ENCODE measurements around the gene KIAA0825.
"Not testable (repeated sequence)": the region's sequence is repeated elsewhere in the genome, so short reads cannot be mapped to it uniquely, and the experiment has no call there.

Gene KIAA0825

DNA sequence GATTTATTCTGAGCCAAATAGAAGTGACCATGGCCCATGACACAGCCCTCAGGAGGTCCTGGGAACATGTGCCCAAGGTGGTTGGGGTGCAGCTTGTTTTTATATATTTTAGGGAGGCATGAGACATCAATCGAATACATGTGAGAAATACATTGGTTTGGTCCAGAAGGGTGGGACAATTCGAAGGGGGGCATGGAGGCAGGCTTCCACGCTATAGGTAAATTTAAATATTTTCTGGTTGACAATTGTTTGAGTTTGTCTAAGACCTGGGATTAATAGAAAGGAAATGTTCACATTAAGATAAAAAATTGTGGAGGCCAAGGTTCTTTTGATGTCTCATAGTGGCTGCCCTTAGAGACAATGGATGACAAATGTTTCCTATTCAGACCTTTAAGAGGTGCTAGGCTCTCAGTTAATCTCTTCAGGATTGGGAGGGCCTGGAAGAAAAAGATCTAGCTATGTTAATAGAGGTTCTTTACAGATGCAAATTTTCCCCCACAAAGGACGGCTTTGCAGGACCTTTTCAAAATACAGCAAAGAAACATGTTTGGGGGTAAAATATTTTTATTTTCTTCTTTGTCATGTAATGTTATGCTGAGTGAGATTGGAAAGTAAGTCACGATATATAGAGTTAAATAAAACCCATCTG lies 263.4 kb downstream of the KIAA0825 start:
- H3K4me3 ChIP-seq (ENCODE audit: low read length); DNase-seq (ENCODE audit: low read depth, low spot score): not testable (repeated sequence)

DNA sequence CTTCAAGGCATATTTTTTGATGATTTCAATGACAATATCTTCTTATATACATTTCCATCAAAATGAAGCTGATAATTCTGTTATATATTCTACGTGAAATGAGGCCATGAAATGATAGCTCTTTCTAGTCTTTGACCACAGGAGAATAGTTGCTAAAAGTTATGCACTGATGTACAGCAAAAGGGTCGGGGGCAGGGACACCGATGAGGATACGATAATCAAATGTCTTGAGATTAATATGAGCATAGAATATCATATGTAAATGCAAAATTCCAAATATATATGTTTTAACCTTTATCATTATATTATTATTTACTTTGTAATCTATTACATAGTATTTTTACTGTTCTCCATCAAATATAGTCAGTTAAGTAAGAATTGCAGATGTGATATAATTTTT lies 264.8 kb downstream of the KIAA0825 start:
- no peak for DNase-seq (ENCODE audit: low read depth, low spot score)
- no peak overlapping the region for H3K4me3 ChIP-seq (ENCODE audit: low read length)

DNA sequence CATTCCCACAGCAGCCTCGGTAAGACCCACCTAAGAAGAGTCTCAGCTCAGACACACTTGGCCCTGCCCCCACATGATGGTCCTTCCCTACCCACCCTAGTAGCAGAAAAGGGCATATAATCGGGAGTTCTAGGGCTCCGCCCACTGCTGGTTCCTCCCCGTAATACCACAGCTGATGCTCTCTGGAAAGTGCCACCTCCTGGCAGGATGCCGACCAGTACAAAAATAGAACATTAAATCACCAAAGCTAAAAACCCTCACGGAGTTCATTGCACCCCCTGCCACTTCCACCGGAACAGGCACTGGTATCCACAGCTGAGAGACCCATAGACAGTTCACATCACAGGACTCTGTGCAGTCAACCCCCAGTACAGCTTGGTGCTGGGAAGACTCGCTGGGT lies 271.3 kb downstream of the KIAA0825 start:
- DNase-seq (ENCODE audit: low read depth, low spot score) = no peak
- no peak overlapping the region for H3K4me3 ChIP-seq (ENCODE audit: low read length)

DNA sequence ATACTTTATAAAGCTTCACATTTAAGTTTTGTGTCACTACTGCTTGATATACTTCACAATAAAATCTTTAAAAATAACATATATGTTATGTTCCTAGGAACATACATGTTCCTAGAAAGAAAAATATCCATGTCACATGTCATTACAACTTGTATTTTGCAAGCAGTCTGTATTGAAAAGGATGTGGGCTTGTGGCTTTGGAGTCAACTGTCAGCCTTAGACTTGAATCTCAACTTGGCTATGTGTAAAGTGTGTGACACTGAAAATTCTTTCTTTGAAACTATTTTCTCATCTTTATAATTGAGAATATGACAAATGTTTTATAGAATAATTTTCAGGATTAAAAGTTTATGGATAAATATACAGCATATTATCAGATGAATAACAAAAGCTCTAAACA lies 273.1 kb downstream of the KIAA0825 start:
- H3K4me3 ChIP-seq (ENCODE audit: low read length) = no peak overlapping the region
- peak; percentile 83 for DNase-seq (ENCODE audit: low read depth, low spot score)

DNA sequence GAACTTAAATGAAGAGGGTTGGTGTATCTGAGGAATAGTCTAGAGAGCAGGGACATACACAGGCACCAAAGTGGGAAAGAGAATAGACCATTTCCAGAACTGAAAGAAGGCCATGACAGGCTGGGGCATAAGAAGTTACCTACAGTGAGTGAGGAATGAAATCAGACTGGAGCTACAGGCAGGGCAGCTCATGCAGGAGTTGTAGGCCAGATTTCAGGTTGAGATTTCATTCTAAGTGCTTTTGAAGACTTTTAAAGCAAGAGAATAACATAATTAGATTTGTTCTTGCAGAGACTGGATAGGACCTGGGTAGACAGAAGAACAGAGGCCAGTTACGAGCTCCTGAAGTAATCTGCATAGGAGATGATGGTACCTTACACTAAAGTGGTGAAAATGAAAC lies 280.8 kb downstream of the KIAA0825 start:
- DNase-seq (ENCODE audit: low read depth, low spot score) = no peak
- no peak overlapping the region for H3K4me3 ChIP-seq (ENCODE audit: low read length)

DNA sequence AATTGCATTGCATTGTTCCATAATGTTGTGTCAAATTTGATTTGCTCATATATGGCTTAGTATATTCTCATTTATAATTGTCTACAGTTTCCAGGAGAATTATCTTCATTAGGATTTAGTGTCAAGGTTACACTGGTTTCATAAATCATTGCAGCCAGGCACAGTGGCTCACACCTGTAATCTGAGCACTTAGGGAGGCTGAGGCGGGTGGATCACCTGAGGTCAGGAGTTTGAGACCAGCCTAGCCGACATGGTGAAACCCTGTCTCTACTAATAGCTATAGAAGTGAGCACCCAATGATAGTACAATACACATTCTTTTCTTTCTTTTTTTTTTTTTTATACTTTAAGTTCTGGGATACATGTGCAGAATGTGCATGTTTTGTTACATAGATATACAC lies 282.5 kb downstream of the KIAA0825 start:
- no peak for DNase-seq (ENCODE audit: low read depth, low spot score)
- H3K4me3 ChIP-seq (ENCODE audit: low read length) = no peak overlapping the region

DNA sequence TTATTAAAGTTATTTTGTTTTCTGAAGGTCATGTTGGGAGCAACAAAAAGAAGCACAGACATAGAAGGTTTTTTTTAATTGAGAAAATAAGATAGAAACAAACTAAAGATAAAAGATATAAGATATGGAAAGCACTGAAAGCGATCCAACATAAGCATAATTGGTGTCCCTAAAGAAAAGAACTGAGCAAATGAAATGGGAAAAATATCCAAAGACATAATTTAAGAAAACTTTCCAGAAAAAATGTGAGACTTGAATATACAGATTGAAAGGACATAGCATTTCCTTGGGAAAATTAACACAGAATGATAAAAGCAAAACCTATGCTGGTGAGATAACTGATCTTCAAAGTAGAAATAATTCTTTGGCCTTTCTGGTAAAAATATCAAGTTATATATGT lies 289.3 kb downstream of the KIAA0825 start:
- no peak overlapping the region for H3K4me3 ChIP-seq (ENCODE audit: low read length)
- DNase-seq (ENCODE audit: low read depth, low spot score) = no peak

DNA sequence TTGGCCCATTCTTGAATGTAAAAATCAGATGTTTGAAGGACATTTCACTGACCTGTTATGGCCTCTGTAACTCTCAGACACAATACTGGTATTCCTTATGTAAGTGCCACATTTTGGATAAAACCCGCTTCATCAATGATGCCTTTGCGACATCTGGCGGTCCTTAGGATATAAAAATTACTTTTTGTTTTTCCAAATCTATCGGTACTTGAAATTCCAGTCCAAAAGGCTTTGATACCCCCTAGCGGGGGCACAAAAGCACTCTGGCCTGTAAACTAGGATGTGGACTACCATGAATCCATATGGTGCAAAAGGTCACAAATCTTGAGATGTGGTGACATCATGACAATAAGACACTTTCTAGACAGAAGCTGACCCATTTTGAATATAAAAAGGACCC lies 291.8 kb downstream of the KIAA0825 start:
- no peak overlapping the region for H3K4me3 ChIP-seq (ENCODE audit: low read length)
- no peak for DNase-seq (ENCODE audit: low read depth, low spot score)

DNA sequence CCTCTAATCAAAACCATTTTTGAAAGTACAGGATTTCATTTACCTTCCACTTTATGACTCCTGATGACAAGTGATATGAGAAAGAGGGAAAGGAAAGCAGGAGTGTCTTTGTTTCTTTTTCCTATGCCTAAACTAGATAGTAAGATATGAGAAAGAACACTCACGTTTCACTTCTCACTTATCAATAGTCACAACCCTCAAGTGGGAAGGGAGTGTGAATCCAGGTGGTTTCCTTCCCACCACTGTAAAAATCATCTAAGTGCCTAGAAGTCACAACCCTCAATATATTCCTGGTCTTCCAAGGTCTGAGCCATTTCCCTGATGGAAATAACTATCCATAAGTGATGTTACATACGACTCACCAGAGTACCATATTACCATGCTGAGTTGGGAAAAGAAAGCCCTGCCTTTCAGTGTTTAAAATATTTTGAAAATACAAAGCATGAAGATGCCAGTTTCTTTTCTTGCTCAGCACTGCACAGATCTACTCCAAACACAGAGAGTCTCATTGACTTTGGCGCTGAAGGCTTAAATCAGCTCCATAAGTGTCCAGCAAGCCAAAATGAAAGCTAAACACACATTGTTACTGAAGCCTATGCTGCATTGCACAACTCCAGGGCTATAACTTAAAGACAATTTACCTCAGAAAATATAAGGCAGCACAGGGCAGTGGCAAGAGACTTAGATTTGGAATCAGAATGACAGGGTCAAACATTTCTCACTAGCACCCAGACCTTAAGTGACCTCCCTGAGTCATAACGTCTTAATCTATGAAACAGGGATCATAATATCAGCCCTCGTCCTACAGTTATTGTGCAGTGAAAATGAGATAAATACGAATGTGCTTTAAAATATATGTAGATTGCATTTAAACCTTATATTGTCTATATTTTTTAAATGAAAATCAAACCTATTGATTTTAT lies 301.2 kb downstream of the KIAA0825 start:
- H3K4me3 ChIP-seq (ENCODE audit: low read length) = no peak overlapping the region
- DNase-seq (ENCODE audit: low read depth, low spot score) = no peak

DNA sequence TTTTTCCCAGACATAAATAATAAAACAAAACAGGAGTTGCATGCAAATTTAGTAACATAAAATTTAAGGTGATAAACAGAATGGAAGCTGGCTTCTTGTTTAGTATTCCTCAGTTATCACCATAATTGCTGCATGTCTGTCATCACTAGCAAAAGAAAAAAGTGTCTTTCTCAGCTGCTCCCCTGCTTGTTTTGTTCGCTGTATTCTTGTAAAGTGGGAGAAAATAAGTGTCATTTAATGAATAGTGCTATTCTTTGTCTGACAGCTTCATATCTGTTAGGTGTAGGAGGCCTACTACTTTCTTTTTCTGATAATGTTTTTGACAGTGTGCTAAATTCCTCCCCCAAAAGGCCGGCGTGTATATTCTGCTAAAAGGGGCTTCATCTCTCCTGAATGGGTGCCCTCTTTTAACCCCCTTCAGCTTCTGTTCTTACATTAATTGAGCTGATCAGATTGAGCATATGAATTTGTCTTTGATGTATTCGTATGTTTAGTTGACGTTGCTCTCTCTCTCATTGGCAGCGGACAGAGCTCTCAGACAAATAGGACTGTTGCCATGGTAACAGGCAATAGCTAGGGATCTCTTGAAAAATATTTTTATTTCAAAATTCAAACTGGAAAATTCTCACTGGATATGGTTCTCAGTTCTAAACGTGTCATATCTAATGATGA lies 303.8 kb downstream of the KIAA0825 start:
- no peak overlapping the region for H3K4me3 ChIP-seq (ENCODE audit: low read length)
- no peak for DNase-seq (ENCODE audit: low read depth, low spot score)

DNA sequence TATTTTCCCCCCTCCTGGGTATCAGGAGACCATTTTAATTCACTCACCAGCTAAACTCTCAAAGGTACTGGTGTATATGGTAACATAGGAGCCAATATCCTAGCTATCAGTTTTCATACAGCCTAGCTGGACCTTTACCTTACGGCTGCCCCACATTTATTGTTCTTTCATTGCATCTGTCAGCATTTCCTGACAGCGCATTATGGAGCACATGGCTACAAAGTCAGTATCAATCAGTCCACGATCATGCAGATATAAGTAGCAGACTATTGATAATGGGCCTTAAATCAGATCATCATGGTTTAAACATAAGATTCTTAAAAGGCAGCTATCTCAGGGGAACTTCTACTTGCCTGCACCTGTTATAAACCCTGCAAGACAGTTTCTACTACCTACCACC lies 304.7 kb downstream of the KIAA0825 start:
- no peak overlapping the region for H3K4me3 ChIP-seq (ENCODE audit: low read length)

DNA sequence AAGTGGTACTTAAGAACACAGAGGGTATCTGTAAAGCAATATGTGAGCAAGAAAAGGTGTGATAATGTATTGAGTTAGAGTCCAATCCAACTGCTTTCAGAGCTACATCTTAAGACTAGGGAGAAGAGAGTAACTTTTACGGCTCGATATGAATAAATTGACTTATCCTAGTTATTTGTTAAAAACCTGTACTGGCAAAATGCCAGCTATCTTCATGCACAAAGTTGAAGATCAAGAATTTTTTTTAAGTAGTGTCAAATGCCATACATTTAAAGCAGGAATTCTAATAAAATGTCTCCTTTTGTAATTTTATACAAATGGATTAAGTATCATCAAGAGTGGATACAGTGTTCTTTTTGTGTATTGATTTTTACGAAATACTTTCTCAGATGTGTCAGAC lies 305.2 kb downstream of the KIAA0825 start:
- DNase-seq (ENCODE audit: low read depth, low spot score) = no peak
- no peak overlapping the region for H3K4me3 ChIP-seq (ENCODE audit: low read length)

More for the DNA sequence above, 304.7 kb downstream of the KIAA0825 start:
- no peak for DNase-seq (ENCODE audit: low read depth, low spot score)

DNA sequence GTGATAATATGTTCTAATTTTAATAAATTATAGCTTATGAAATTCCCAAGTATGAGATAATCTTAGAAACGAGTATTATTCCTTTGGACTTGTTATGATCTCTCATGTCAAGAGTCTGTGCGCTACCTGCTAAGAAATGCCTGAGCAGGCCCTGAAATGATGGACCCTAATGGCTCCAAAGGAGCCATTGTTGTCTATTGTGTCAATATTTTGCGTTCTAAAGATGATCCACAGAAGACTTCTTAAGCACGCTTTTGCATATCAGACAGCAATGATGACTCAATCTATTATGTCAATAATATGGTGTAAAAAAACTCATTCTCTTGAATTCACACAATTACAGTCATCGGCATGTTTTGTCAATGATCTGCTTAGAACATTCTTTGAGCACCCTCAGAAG lies 306.1 kb downstream of the KIAA0825 start:
- no peak overlapping the region for H3K4me3 ChIP-seq (ENCODE audit: low read length)

DNA sequence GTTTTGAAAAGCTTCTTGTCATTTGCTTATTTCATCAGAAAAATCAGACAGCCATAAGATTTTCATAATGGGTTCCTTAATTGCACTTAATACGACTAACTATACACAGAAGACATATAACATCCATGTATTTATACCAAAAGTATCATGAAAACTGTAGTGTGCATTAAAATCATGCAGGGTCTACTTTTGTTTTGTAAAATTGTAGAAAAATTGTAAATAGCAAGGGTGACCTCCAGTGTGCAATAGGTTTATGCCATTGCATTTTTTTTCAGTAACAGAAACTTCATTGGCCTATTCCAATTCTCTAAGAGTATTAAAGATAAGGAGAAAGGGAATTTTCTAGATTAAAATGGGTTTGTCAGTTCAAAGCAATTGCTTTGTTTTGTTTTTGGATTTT lies 307.6 kb downstream of the KIAA0825 start:
- H3K4me3 ChIP-seq (ENCODE audit: low read length) = no peak overlapping the region
- DNase-seq (ENCODE audit: low read depth, low spot score) = no peak

More for the DNA sequence above, 306.1 kb downstream of the KIAA0825 start:
- no peak for DNase-seq (ENCODE audit: low read depth, low spot score)

DNA sequence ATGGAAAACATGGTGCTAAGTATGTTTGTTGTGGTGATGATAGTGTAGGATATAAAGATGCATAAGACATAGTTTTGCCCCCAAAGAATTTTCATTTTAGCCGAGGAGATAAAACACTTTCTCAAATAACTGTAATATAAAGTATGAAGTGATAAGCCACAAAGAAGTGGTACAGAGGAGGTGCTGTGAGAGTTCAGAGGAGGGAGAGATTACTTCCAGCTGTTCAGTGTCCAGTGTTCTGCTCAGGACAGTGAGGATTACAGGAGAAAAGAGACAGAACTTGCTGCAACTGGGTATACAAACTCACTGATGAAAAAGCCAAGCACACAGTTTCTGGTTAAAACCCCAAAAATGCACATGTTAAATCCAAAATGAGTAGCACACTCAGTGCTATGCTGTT lies 309.3 kb downstream of the KIAA0825 start:
- no peak for DNase-seq (ENCODE audit: low read depth, low spot score)
- H3K4me3 ChIP-seq (ENCODE audit: low read length) = no peak overlapping the region

DNA sequence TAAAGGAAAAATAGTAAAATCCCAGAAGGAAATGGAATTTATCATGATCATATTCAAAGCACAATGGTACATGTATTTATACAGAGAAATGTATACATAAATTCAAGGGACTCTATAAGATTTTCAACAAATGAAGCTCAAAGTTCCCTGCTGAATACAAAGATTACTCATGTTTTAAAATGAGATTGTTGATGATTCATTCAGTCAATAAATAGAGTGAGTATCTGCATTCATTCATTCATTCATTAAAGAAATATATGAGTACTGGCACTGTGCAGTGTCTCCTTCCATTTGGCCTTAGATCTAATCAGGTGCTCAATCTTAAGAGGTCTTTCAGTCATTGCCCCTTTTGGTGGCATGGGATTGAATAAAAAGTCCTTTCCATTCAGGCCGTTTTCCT lies 310.0 kb downstream of the KIAA0825 start:
- DNase-seq (ENCODE audit: low read depth, low spot score) = no peak
- H3K4me3 ChIP-seq (ENCODE audit: low read length) = no peak overlapping the region

DNA sequence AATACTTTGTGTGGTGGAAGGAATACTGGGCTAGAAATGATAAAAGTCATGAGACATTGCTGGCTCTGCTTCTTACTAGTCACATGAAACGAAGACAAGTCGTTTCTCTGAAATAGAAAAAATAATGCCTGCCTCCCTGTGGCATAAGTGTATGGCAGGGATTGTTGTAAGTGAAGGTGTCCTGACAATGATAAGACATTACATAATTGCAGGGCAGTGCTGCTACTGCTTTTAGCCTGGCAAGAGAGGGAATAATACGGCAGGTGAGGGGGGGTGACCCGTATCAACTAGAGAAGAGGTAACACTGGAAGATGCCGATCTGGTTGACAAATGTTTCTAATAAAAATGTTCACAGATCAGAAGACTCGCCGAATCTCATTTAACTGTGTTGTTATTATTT lies 314.3 kb downstream of the KIAA0825 start:
- no peak for DNase-seq (ENCODE audit: low read depth, low spot score)
- H3K4me3 ChIP-seq (ENCODE audit: low read length) = no peak overlapping the region

DNA sequence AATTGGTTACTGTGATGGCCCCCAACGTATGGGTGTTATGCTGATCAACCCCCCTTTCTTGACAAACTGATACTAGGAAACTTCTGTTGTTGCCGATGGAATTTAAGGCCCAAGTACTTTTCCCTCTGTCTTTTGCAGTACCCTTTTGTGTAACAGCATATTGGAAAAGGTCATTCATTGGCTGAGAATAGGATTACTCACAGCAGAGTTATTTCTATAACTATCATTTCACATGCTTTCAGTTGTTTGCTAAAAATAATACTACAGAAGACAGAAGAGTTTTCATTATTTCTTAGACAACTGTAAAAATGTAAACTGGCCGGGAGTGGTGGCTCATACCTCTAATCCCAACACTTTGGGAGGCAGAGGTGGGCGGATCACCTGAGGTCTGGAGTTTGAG lies 329.5 kb downstream of the KIAA0825 start:
- no peak overlapping the region for H3K4me3 ChIP-seq (ENCODE audit: low read length)
- no peak for DNase-seq (ENCODE audit: low read depth, low spot score)

DNA sequence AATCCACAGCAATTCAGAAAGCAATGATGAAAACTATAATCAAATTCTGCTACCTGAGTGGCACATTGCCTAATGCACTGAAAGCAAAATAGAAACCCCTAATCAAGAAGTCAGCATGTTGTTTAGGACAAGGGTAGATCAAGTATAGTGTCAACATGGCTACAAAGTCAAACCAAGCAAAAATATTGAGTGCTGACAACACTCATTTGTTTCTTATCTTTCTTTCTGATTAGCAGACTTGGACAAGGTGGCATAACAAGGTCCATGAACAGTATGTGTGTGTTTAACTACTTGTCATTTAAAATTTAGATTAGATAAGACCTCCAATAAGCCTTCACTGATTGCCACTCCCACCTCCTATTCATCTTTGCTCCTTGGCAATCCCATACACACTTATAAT lies 332.4 kb downstream of the KIAA0825 start:
- no peak overlapping the region for H3K4me3 ChIP-seq (ENCODE audit: low read length)
- no peak for DNase-seq (ENCODE audit: low read depth, low spot score)

DNA sequence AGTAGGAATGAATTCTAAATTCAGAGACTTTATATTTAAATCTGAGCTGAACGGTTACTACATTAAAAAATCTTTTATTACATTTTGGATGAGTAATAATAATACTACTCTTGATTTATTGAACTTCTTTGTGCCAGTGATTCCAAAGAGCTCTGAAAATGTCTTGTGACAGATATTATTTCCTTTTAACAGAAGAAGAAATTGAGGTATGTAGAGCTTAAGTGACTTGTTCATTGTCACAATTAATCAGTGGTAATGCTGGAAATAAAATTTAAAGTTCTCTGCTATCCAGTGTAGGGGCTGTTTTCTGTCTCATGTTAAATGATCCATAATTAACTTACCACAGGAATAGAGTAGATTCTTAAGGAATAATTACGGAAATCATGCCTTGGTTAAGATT lies 335.3 kb downstream of the KIAA0825 start:
- no peak for DNase-seq (ENCODE audit: low read depth, low spot score)
- no peak overlapping the region for H3K4me3 ChIP-seq (ENCODE audit: low read length)

All from Jurkat, Clone E6-1 (cell line).